ENCODE results near the gene PAXX.

DNA sequence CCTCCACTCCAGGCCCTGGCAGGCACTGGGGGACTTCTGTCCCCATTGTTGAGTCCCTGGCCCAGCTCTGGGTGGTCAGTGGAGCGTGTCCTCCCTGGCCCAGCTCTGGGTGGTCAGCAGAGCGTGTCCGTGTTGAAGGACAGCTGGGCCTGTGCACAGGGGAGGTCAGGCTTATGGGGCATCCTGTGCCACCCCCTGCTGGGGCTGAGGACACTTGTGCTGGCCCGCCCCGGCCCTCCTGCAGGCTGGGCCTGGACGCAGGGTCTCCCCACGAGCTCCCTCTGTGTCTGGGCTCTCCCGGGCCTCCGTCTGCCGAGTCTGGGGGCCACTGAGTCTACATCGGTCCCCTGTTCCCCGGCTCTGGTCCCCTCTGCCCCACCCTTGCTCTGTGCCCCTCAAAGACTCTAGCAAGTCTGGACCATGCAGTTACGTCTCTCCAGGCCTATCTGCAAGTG is 15.6 kb downstream of the PAXX start:
- TF ChIP-seq, protein P1, sequence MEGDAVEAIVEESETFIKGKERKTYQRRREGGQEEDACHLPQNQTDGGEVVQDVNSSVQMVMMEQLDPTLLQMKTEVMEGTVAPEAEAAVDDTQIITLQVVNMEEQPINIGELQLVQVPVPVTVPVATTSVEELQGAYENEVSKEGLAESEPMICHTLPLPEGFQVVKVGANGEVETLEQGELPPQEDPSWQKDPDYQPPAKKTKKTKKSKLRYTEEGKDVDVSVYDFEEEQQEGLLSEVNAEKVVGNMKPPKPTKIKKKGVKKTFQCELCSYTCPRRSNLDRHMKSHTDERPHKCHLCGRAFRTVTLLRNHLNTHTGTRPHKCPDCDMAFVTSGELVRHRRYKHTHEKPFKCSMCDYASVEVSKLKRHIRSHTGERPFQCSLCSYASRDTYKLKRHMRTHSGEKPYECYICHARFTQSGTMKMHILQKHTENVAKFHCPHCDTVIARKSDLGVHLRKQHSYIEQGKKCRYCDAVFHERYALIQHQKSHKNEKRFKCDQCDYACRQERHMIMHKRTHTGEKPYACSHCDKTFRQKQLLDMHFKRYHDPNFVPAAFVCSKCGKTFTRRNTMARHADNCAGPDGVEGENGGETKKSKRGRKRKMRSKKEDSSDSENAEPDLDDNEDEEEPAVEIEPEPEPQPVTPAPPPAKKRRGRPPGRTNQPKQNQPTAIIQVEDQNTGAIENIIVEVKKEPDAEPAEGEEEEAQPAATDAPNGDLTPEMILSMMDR (IDR thresholded peaks at IDR 0.05; ENCODE audit: borderline replicate concordance, extremely low read depth, low read length, poor library complexity, severe bottlenecking), result no peak
- no peak for TF ChIP-seq EZH2 (IDR thresholded peaks at IDR 0.05; ENCODE audit: borderline replicate concordance, low read depth, low read length, severe bottlenecking)
